Stimulated activated CD8-positive, alpha-beta memory T cell treated with anti-CD3 and anti-CD28 coated beads, Interleukin-15, amount 100 ng/mL, for 1 hour (primary cell): Measurements from ENCODE around the gene HS6ST2.
"Not testable (repeated sequence)": the region's sequence is repeated elsewhere in the genome, so short reads cannot be mapped to it uniquely, and the experiment has no call there.

Experiments used
- DNase-seq: peaks from one replicate; pipeline ENCODE4 v3.0.0-alpha.2; 2020; ENCODE audit warnings: low read depth

Gene HS6ST2

DNA sequence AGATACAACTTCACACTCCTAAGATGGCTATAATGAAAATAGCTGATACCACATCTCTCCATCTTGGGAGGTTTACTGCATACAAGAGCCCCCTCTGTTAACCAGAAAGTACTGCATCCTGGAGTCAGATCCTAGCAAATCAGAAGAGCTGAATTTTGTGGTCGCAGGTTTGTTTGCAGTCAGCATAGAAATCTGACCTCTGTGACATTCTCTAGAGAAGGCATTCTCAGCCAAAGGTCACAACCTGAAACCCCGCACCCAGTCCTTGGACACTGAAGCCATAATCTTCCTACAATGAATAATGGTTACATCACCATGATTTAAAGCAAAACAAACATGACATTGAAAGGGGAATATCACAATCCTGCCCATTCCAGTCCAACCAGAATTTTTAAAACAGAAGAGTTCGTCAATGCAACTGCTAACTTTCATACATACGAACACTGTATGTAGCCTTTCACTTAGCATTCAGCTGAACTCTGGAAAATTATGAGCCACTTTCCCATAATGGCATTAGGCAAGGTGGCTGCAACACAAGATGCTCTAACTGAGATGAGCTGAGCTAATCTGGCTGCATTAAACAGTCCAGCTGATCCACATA is 17.6 kb downstream of the HS6ST2 start:
- no peak for DNase-seq

DNA sequence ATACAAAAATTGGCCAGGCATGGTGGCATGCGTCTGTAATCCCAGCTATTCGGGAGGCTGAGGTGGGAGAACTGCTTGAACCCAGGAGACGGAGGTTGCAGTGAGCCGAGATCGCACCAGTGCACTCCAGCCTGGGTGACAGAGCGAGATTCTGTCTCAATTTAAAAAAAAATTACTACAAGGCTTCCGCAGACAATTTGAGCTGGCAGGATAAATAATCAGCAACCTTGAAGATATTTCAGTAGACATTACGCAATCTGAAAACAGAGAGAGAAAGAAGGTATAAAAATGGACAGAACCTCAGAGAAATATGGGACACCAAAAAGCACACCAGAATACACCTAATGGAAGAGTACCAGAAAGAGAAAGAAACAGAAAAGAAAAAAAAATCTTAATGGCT is 25.3 kb downstream of the HS6ST2 start:
- DNase-seq, result no peak

DNA sequence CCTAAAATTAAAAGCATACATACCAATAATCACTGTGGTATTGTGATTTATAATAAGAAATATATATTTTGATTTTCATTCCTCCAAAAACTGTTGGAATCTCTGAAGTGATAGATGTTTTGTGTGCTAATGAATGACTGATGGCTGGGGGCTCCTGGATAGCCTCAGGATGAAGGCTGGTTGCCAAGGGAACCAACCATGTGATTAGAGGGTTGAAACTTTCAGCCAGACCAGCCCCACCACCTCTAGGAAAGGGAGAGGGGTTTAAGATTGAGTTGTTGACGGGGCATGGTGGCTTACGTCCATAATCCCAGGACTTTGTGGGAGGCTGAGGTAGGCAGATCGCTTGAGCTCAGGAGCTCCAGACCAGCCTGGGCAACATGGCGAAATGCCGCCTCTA is 34.0 kb downstream of the HS6ST2 start:
- DNase-seq, result no peak

DNA sequence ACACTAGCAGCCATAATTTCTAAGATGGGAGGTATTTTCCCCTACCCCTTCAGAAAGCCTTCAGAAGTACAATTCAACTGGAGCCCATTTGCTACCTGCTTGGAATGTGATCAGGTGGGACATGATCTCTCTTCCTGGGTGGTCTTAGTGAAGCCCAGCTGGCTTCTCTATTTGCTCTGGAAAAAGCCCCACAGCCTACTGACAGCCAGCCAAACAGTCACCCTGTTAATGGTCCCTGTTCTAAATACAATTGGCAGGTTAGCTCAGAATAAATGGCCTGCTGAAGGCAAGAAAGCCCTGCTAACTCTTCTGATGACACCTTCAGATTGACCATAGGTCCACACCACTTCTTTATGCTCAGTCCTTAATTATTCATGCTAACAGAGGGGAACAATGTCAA is 39.9 kb downstream of the HS6ST2 start:
- DNase-seq, result no peak

DNA sequence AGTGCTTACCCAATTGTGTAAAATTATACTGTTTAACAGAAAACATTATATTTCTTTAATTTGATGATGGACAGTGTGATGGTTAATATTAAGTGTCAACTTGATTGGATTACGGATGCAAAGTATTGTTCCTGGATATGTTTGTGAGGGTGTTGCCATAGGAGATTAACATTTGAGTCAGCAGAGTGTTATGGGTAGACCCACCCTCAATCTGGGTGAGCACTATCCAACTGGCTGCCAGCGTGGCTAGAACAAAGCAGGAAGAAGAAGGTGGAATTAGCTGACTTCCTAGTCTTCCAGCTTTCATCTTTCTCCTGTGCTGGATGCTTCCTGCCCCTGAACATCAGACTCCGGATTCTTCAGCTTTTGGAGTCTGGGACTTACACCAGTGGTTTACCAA is 42.1 kb downstream of the HS6ST2 start:
- no peak for DNase-seq

DNA sequence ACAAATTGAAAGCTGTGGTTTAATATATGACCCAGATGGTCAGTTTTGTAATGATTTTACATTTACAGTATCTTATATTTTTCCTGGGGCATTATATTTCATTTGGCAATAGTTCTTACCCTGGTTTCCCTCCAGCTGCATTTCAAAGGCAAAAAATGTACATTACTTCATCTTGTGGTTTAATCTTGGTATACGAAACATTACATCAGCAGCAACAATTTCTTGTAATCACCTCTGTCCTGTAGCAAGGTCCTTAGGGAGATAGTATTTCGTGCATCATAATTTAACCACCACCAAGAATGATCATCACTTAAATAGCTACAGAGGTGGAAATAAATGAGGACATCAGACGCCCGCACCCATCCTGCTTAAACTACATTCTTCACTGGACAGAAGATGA is 48.8 kb downstream of the HS6ST2 start:
- DNase-seq, result no peak

DNA sequence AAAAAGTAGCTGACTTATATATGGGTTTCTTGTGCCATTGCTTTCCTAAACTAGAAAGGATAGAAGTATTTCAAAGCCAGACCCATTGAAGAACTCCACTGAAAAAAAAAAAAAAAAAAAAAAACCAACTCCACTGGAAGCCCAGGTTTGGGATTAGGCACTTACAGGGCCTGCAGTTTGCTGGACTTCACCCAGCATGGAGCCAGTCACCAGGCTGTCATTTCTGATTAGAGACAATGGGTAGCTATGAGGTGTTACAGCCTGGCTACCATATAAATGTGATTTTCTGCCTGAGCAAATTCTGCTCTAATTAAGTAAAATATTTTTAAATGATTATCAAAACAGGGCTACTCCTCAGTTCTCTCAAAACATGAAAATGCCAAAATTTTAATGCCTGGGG is 49.5 kb downstream of the HS6ST2 start:
- DNase-seq, result no peak

DNA sequence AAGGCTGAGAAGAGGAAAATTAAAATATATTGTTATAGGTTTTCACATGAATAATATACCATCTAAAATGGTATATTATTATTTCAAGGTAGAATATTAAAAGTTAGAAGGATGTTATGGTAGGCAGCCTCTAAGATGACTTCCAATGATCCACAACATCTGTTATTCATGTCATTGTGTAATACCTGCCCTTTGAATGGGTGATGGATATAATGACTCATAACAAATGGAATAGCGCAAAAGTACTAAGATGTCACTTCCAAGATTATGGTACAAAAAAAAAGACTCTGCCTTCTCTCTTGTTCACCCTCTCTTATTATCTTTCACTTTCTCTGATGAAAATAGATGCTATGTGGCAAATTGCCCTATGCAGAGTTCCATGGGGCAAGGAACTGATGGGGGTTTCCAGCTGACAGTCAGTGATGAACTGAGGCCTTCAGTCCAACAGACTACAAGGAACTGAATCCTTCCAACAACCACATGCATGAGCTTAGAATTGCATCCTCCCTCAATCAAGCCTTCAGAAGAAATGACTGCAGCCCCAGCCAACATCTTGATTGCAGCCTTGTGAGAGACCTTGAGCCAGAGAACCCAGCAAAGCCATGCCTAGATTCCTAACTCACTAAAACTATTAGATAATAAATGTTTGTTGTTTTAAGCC is 57.7 kb downstream of the HS6ST2 start:
- no peak for DNase-seq

DNA sequence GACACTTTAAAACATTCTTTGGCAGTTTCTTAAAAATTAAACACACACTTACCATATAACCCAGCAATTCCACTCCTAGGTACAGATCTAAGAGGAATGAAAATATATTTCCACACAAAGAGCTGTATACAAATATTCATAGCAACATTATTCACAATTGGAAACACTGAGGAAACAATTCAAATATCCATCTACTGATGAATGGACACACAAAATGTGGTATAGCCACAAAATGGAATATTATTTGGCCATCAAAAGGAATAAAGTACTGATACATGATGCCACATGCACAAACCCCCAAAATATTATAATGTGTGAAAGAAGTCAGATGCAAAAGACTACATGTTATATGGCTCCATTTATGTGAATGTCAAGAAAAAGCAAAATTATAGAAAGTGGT is 70.9 kb downstream of the HS6ST2 start:
- no peak for DNase-seq

DNA sequence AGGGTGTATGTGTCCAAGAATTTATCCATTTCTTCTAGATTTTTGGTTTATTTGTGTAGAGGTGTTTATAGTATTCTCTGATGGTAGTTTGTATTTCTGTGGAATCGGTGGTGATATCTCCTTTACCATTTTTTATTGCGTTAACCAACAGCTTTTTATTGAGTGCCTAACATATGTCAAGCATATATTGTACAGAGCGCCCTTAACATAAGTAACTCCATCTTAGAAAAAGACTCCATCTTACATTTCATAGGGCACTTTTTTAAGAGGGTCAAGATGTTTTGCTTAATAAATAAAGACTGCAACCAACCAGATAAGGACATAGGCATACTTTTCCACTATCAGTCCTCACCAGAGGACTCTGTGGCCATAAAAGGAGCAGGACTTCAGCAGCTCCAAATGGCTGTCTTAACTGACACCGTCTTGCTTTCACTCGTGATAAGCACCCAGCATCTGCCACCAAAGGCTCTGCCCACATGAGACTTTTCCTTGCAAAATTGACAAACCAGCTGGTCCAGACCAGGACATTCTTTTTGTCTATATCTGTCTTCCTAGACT is 75.0 kb downstream of the HS6ST2 start:
- no peak for DNase-seq

DNA sequence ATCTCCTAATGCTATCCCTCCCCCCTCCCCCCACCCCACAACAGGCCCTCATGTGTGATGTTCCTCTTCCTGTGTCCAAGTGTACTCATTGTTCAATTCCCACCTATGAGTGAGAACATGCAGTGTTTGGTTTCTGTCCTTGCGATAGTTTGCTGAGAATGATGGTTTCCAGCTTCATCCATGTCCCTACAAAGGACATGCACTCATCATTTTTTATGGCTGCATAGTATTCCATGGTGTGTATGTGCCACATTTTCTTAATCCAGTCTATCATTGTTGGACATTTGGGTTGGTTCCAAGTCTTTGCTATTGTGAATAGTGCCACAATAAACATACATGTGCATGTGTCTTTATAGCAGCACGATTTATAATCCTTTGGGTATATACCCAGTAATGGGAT is 77.7 kb downstream of the HS6ST2 start:
- DNase-seq, result not testable (repeated sequence)

DNA sequence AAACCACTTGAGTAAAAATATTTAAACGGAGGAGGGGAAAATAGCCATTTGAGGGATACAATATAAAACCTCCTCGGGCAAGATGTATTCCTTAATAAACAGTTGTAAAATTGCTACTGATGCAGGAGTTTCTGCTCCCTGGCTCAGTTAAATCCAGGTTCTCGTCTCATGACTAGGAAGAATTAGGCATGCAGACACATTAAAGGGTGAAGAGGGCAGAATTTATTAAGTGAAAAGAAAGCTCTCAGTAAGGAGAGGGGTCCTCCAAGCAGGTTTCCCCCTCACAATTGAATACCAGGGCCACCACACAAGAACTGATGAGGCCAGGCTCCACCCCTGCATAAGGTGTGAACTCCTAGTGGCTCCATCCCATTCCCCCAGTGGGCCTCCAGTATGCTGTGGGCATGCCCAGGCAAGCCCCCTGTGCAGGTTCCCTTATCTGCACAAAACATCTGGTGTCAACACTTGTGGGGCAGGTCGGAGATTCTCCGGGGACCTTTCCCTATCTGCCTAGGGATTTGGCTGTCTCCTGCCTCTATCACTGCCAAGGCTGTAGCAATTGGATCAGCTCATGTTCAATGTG is 80.4 kb downstream of the HS6ST2 start:
- DNase-seq, result no peak

DNA sequence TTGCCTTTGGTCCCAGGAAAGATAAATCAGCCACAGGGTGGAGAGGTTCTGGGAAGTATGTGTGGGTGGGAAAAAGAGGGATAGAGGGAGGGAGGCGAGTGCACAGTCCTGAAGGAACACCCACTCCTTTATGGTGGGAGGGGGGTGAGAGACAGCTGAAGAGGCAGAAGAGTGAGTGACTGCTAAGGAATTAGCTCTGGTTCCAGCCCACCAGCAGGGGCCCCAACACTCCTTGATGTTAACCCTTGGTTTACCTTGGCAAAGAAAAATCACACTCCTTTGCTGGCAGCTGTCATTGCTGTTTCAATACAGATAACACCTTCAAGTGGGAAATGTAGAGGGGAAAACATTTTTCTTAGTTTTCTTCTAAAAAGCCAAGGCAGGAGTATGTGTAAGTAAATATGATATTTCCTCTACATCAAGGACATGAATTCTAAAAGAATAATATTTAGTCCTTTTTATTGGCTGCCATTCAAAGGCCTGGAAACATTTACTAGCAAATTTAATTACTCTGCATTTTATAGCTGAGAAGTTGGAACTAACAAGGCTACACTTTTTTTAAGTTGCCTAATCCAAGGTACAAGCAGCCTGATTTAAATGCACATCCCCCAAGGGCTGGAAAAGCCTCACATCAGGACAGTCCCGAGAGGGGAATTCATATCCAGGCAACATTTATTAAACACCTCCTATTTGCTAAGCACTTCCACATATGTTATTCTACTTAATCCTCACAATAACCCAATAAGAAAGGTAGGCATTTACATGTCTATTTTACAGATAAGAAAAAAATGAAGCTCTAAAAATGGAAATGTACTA is 81.7 kb downstream of the HS6ST2 start:
- no peak for DNase-seq

DNA sequence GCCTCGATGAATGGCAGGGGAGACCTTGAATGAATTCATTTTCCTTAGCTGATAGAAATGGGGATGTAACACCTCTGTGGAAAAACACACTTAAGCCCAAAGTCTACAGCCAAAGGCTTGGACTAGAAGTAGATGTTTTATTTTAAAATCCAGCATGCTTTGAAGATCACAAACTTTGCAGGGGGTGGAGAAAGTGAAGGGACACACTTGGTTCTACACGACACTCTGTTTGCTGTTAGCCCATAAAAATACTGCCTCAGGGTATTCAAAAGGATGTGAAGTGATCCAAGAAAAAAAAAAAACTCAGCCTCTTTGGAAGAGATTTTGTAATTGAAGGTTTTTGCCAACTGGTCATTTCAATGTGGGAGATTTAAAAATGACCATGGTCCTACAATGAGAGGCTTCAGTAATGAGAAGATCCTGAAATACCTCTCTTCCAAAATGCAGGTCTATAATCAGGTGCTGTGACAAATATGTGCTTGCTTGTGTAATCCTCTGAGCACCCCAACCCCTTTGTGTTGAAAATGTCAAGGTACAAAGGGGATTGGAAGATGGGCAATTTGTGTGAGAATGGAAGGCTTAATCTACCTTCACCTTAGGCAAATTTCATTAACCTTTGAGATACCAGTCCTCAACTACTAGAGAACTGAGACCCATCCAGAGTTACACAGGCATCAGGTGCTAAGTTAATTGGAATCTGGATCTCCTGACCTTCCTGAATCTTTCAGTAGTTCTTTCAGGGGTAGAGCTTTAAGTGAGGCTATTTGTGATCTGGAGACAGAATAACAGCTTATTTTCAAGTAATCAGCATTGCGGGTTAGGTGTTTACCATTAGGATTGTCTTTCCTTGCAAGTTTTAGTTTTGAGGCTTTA is 82.5 kb downstream of the HS6ST2 start:
- DNase-seq, result no peak

DNA sequence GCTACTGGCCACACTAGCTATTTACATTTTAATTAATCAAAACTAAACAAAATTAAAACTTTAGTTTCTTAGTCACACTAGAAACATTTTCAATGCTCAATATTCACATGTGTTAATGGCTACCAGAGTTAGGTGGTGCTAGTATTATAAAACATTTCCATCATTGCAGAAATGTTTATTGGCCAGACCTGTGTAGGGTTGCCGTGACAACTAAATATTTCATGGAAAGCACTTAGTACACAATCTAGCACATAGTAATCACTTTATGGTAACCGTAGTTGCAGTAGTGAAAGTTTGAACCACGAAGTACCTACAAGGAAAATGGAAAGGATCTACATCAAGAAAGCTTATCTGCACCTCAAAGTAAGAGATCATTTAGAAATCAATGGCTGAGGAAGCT is 95.9 kb downstream of the HS6ST2 start:
- DNase-seq, result no peak

DNA sequence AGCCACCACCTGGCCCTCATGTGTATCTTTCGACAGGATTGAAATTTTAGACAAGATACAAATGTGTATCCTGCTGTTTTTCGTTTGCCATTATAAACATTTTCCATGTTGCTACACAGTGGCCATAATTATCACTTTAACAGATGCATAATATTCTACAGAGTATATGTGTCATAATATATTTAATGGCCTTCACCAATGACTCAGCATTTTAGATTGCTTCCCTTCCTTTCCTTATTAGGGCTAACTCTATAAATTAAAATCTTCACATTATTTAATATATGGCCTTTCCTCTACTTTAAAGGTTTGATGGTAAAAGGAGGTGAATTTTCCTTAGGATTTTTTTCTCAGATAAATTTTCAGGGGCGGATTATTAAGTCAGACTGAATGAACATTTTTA is 97.4 kb downstream of the HS6ST2 start:
- DNase-seq, result no peak

DNA sequence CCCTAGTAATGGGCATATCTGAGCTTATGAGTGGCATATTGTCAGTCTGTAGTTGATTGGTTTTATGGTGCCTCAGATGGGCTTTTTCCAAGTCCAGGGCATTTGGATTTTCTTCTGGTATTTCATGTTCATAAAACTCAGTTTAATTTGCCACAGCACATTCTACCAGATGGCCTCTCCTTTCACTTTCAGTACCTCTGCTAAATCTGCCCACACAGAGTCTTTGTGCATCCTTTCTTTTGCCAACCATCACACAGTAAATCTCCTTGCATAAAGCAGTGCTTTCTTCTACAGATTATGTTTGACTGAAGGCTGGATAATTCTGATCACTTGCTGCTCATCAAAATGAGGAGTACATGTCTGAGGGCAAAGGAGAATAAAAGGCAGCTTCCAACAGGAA is 98.2 kb downstream of the HS6ST2 start:
- no peak for DNase-seq

DNA sequence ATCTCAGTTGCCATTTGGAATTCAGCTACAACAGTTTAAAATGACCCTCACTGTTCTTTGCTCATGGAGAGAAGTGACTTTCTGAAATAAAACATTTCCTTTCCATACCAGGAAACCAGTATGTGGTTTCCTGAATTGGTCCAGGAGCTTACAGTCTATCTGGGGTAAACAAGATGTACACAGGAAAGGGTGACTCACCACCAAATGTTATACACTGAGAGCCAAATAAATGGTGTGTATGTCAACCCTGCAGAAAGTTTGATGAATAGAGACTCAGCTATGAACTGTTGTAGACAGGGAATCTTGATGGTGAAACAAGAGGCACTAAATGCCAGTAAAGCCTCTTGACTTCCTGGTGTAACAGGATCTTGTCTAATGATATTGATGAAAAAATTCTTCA is 100.4 kb downstream of the HS6ST2 start:
- DNase-seq, result no peak

DNA sequence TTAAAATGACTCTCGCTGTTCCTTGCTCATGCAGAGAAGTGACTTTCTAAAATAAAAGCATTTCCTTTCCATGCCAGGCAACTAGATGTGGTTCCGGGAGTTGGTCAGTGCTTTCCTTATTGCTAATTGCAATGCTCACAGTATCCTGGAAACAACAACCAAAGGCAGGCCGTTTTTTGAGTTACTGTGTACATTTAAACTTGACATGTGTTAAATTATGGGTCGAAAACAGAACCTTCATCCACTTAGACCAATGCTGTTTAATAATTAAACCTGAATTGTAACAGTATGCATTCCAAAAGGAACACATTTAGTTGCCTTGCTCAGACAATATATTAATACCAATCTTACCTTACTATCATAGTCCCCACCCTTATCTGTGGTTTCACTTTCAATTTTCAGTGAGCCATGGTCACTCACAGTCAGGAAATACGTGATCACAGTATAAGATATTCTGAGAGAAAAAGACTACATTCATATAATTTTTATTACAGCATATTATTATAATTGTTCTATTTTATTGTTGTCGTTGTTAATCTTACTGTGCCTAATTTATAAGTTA is 102.6 kb downstream of the HS6ST2 start:
- DNase-seq, result no peak

DNA sequence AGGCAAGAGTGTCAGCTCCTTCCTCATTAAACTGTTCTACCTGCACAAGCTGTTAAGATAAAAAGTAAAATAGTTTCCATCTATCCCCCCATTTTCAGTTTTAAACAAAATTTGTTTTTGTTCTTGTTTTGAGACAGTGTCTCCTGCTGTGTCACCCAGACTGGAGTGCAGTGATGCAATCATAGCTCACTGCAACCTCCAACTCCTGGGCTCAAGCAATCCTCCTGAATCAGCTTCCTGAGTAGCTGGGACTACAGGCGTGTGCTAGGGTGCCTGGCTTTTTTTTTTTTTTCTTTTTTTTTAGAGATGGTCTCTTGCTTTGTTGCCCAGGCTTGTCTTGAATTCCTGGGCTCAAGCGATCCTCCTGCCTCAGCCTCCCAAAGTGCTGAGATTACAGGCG is 105.4 kb downstream of the HS6ST2 start:
- no peak for DNase-seq

DNA sequence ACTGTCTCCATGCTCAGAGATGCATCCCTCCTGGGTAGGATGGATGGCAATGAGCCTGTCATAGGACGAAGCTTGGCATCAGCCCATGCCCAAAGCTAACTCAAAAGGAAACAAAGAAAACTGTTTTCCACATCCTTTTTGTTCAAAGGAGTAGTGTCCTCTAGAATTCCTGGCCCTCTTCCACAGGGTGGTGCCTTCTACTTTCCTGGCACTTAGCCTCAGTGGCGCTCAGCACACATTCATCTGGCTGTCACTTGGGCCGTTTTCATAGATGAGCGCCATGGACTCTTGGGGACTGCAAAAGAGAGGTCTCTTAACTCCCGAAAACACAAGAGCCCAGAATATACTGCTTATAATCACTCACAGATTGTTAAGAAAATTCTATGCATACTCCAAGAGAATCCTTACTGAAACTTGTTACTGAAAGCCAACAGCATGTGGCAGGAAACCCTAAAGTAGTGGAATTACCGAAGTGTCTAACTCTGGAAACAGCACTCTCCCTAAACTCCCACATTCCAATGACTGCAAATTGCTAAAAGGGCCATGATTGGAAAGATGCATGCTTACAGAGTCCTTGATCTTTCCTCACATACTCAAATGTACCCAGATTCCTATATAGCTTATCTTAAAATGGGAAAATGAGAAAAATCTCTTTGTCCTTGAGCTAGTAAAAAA is 110.0 kb downstream of the HS6ST2 start:
- no peak for DNase-seq
